ENCODE measurements around the gene LAMTOR3.
A peak's percentile ranks its signal among the peaks of the same experiment; 100 is the strongest.

The LAMTOR3 gene

GRCh38 chr4:99891351-99891750, 2.9 kb downstream of the LAMTOR3 start:
- Histone ChIP-seq H3K36me3 (peaks cover 22% of the 10 kb centered on the region), H3K27me3 (ENCODE audit: insufficient read depth, low read depth, severe bottlenecking) (no peaks in the 10 kb centered on the region), H3K9me3 (ENCODE audit: severe bottlenecking) (no peaks in the 10 kb centered on the region), H3K4me3 (ENCODE audit: low read depth, low read length) (no peak overlapping the region), H3K27ac (no peak overlapping the region)
- no peak for TF ChIP-seq CTCF (IDR thresholded peaks at IDR 0.05; ENCODE audit: low read depth, low read length)
- no peak for DNase-seq

DNA sequence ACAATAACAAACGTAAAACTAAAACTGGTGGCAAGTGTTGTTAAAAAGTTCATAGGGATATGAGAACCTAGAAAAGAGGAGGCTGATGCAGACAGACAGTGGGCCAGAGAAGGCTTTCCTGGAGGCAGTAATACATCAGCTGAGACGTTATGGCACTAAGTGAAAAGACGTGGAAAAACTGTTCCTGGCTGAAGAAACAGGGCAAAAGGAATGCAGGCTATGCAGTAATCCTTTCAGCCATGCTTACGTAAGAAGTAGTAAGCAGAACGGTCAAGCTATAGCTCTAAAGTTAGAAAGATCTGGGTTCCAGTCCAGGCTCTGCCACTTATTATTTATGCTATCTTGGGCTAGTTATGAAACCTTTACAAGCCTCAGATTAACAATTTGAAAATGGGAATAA, 6.4 kb downstream of the LAMTOR3 start:
- Histone ChIP-seq H3K27ac (peak overlapping the region; percentile 5; the same call in 1 of the 2 replicates), H3K9me3 (ENCODE audit: severe bottlenecking) (no peaks in the 10 kb centered on the region), H3K4me3 (ENCODE audit: low read depth, low read length) (no peak overlapping the region), H3K27me3 (ENCODE audit: insufficient read depth, low read depth, severe bottlenecking) (no peaks in the 10 kb centered on the region), H3K36me3 (peaks cover 30% of the 10 kb centered on the region)
- DNase-seq = no peak
- no peak for TF ChIP-seq CTCF (IDR thresholded peaks at IDR 0.05; ENCODE audit: low read depth, low read length)

DNA sequence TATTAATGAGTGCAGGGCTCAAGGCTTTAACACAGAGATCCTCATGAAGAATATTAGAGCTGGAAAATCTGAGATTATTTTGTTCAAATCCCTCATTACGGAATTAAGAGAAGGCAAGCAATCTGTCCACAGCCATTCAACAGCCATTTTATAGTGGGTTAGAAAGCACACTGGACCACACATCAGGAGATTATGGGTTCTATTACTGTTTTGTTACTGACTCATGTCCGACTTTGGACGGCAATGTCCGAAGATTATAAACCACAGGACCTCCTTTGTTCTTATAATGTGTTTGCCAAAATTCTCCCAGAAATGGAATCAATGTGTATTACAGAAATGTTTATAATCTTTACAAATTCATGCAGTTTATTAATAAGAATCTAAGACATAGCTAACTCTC, 8.1 kb downstream of the LAMTOR3 start:
- TF ChIP-seq CTCF (IDR thresholded peaks at IDR 0.05; ENCODE audit: low read depth, low read length) = no peak
- Histone ChIP-seq H3K27ac (peak overlapping the region; percentile 61), H3K9me3 (ENCODE audit: severe bottlenecking) (no peaks in the 10 kb centered on the region), H3K4me3 (ENCODE audit: low read depth, low read length) (0 out of 2 replicates have a peak overlapping the region, but pooled peaks have one; percentile 2), H3K36me3 (peaks cover 38% of the 10 kb centered on the region), H3K27me3 (ENCODE audit: insufficient read depth, low read depth, severe bottlenecking) (no peaks in the 10 kb centered on the region)
- peak; percentile 53 for DNase-seq

DNA sequence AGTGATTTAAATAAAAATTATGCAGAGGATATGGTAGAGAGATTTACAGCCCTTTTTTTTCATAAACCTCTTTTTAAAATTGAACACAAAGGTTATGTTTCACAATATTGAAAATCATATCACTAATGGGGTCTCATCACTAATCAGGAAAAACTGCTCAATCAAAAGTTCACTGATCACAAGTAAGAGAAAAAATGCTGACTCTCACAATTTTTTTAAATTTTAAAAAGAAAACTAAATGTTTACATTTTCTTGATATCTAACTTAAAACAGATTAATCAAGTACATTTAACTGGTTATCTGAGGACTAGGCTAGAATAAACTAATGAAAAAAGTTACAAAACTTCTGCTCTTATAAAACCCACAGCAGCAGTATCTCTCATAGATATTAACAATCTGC, 8.5 kb downstream of the LAMTOR3 start:
- H3K27ac ChIP-seq = peak overlapping the region; percentile 61
- no peaks in the 10 kb centered on the region for H3K9me3 ChIP-seq (ENCODE audit: severe bottlenecking)
- DNase-seq = no peak
- H3K4me3 ChIP-seq (ENCODE audit: low read depth, low read length) = no peak overlapping the region
- H3K27me3 ChIP-seq (ENCODE audit: insufficient read depth, low read depth, severe bottlenecking) = no peaks in the 10 kb centered on the region
- peaks cover 38% of the 10 kb centered on the region for H3K36me3 ChIP-seq
- no peak for TF ChIP-seq CTCF (IDR thresholded peaks at IDR 0.05; ENCODE audit: low read depth, low read length)

DNA sequence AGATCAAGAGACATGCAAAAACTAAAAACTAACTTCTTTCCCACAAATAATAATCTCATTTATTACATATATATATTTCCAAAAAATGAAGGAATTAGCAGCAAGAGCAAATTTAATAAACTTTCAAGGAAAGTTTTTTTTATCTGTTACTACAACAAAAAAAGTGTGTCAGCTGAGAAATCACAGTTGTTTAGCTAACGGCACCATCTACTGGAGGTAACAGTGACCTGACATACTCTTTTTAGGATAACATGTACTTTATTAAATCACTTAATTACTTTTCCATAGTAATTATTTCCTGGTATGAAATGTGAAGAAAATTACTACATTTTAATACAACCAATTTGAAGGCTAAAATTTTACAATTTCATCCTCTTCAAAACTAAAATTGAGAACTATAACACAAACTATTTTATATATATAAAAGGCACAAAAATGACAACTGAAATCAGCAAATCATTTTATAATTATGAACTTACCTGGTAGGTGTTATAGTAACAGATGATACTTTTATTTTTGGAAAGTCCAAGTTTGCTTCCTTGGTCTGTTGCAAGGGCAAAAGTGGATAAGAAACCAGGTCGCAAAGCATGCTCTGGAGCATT, 9.1 kb downstream of the LAMTOR3 start:
- peak; percentile 47; the same call in 1 of the 2 replicates for TF ChIP-seq CTCF (IDR thresholded peaks at IDR 0.05; ENCODE audit: low read depth, low read length)
- peak; percentile 23 for DNase-seq
- peaks cover 42% of the 10 kb centered on the region for H3K36me3 ChIP-seq
- no peaks in the 10 kb centered on the region for H3K27me3 ChIP-seq (ENCODE audit: insufficient read depth, low read depth, severe bottlenecking)
- no peaks in the 10 kb centered on the region for H3K9me3 ChIP-seq (ENCODE audit: severe bottlenecking)
- H3K27ac ChIP-seq = peak overlapping the region; percentile 61
- H3K4me3 ChIP-seq (ENCODE audit: low read depth, low read length) = no peak overlapping the region

- no peak overlapping the region for H3K27ac ChIP-seq
- DNase-seq = no peak
- H3K36me3 ChIP-seq = peaks cover 39% of the 10 kb centered on the region
- TF ChIP-seq CTCF (IDR thresholded peaks at IDR 0.05; ENCODE audit: low read depth, low read length) = no peak
- H3K4me3 ChIP-seq (ENCODE audit: low read depth, low read length) = no peak overlapping the region
- H3K9me3 ChIP-seq (ENCODE audit: severe bottlenecking) = no peaks in the 10 kb centered on the region
- no peaks in the 10 kb centered on the region for H3K27me3 ChIP-seq (ENCODE audit: insufficient read depth, low read depth, severe bottlenecking)
Observed at GRCh38 chr4:99879458-99879857, 14.8 kb downstream of the LAMTOR3 start.

Data from WERI-Rb-1 (cell line).